Astrocyte of the spinal cord (primary cell): ENCODE data around the gene KRTAP10-1.

ENCODE experiments used
- DNase-seq: peaks from one replicate; pipeline ENCODE4 v3.0.0; 2011; ENCODE audit warnings: low read depth, low spot score
- H3K4me3 ChIP-seq: 2 replicates; pipeline ENCODE4 v1.5.1; 2011; ENCODE audit warnings: low read depth, mild to moderate bottlenecking, low read length, moderate library complexity
- in situ Hi-C: cut with HindIII; loops from 2 replicates; pipeline ENCODE4 v1.10.0; 2017; ENCODE audit warnings: low sequenced_read_pairs
- TF ChIP-seq, protein P1 (sequence below): IDR thresholded peaks from 2 replicates; pipeline ENCODE4 v1.5.1; 2012; ENCODE audit warnings: low read depth, mild to moderate bottlenecking, low read length, inconsistent platforms

KRTAP10-1 gene

GRCh38 chr21:44517175-44517899 lies 22.7 kb downstream of the KRTAP10-1 start:
- in situ Hi-C loops = no loop called here
- no peak for DNase-seq

GRCh38 chr21:44516828-44517174 lies 23.2 kb downstream of the KRTAP10-1 start:
- H3K4me3 ChIP-seq = no peak overlapping the region
- in situ Hi-C loops = no loop called here
- DNase-seq = no peak
- TF ChIP-seq, protein P1, sequence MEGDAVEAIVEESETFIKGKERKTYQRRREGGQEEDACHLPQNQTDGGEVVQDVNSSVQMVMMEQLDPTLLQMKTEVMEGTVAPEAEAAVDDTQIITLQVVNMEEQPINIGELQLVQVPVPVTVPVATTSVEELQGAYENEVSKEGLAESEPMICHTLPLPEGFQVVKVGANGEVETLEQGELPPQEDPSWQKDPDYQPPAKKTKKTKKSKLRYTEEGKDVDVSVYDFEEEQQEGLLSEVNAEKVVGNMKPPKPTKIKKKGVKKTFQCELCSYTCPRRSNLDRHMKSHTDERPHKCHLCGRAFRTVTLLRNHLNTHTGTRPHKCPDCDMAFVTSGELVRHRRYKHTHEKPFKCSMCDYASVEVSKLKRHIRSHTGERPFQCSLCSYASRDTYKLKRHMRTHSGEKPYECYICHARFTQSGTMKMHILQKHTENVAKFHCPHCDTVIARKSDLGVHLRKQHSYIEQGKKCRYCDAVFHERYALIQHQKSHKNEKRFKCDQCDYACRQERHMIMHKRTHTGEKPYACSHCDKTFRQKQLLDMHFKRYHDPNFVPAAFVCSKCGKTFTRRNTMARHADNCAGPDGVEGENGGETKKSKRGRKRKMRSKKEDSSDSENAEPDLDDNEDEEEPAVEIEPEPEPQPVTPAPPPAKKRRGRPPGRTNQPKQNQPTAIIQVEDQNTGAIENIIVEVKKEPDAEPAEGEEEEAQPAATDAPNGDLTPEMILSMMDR = no peak

More at GRCh38 chr21:44517175-44517899, 22.7 kb downstream of the KRTAP10-1 start:
- no peak overlapping the region for H3K4me3 ChIP-seq
- TF ChIP-seq, protein P1 = no peak

- no peak overlapping the region for H3K4me3 ChIP-seq
- in situ Hi-C loops = no loop called here
- TF ChIP-seq, protein P1 = no peak
- no peak for DNase-seq
Observed at GRCh38 chr21:44516342-44516741, 23.7 kb downstream of the KRTAP10-1 start.

DNA sequence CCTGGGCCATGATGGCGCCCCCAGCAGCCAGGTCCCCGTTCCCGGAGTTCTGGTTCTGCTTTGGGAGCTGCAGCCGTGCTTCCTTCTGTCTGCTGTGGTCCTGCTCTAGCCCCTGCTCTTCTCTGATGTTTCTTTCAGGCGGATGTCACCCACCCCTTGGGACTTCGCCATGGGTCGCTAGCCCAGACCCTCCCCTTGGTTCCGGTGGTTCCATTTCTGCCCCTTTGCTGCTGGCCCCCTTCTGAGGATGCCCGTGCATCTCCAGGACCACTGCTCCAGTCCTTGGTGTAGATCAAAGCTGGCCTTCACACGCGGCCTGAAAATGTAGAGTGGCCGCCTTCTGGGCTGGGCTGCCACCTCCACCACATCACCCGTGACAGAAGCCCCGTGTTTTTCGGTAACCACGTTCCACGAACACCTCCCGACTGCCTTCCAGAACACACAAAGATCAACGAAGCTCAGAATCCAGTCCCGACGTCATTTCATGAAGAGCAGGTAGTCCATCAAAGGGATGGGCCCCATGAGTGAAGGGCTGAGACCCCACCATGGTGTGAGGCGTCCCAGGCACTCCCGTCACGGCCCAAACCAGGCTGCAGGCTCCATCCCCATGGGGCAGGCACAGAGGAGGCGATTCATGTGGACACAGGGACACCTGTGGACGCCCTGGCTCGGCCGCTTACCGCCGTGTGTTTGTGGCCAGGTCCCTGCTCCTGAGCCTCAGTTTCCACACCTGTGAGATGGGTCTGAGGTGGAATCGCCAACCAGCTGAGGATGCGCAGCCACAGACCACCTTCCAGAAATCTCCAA lies 24.4 kb downstream of the KRTAP10-1 start:
- DNase-seq = no peak
- H3K4me3 ChIP-seq = no peak overlapping the region
- TF ChIP-seq, protein P1 = no peak
- in situ Hi-C loops = no loop called here

GRCh38 chr21:44514746-44515358 lies 25.1 kb downstream of the KRTAP10-1 start:
- TF ChIP-seq, protein P1 = no peak
- no peak for DNase-seq
- in situ Hi-C loops = no loop called here
- no peak overlapping the region for H3K4me3 ChIP-seq

DNA sequence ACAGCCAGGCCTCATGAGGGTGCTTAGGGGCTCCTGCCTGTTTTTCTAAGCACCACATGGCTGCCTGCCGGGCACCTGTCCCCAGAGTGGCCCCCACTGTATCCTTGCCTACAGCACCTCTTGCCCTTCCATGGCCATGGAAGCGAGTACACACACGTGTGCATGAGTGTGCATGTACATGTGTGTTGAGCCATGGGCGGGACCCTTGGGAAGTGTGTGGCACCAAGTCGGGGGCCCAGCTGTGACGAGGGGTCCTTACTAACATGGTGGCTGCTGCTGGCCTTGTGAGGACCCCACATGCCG lies 25.8 kb downstream of the KRTAP10-1 start:
- TF ChIP-seq, protein P1 = no peak
- no peak overlapping the region for H3K4me3 ChIP-seq
- in situ Hi-C loops = no loop called here
- no peak for DNase-seq
